HL-60 (cell line): ENCODE results near the gene TMTC2.

Experiments used
- DNase-seq, 2 experiments: peaks; one replicate each; pipeline ENCODE4 v3.0.0-alpha.2; 2010 to 2020; ENCODE audit warnings: low read depth in 1 of 2, low spot score in 1 of 2
- H3K27ac ChIP-seq: fragments of 250-450 bp; sonication (Bioruptor Pico); replicated peaks from 2 replicates; pipeline ENCODE4 v1.5.1; 2020; ENCODE audit warnings: mild to moderate bottlenecking, moderate library complexity
- H3K27me3 ChIP-seq: fragments of 250-450 bp; sonication (Bioruptor Pico); 2 replicates; pipeline ENCODE4 v1.5.1; 2021; ENCODE audit warnings: mild to moderate bottlenecking, moderate library complexity; ENCODE audit not compliant: insufficient read depth, poor library complexity, severe bottlenecking
- H3K4me3 ChIP-seq: replicated peaks from 2 replicates; pipeline ENCODE4 v1.5.1; 2011; ENCODE audit warnings: mild to moderate bottlenecking, control low read depth, low read length; ENCODE audit not compliant: insufficient read depth
- GABPA ChIP-seq: IDR thresholded peaks from 2 replicates; pipeline ENCODE4 v1.6.1; 2012; ENCODE audit warnings: low read depth
- POLR2AphosphoS5 ChIP-seq: IDR thresholded peaks from 2 replicates; pipeline ENCODE4 v1.6.1; 2012; ENCODE audit warnings: low read depth
- SPI1 ChIP-seq: IDR thresholded peaks from 2 replicates; pipeline ENCODE4 v1.6.1; 2012; ENCODE audit warnings: low read depth, mild to moderate bottlenecking, borderline replicate concordance
- TF ChIP-seq, protein P1 (sequence below): IDR thresholded peaks from one replicate; pipeline ENCODE4 v1.5.1; 2011; ENCODE audit warnings: low read length, control low read depth, inconsistent platforms; ENCODE audit not compliant: insufficient read depth
- TF ChIP-seq, protein P2 (sequence below): IDR thresholded peaks from 2 replicates; pipeline ENCODE4 v1.6.1; 2012; ENCODE audit warnings: low read depth; ENCODE audit not compliant: insufficient replicate concordance

Gene TMTC2

DNA sequence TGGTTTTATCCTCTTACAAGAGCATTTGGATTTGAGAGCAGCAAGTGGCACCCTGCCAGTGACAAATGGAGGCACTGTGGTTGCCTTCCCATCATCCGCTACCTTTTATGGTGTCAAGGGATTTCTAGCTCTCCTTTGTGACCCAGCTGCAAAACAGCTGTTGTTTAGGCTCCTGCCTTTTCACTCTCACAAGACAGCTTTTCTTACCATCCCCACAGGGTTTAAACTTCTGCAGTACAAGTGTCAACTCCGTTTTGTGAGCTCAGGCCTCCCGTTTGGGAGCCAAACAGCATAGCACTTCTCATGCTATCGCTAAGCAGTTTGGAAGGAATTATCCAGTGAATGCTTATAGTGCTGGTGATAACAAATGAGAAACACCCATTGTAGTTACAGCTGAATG is 331.4 kb downstream of the TMTC2 start:
- Histone ChIP-seq H3K27ac (no peak overlapping the region), H3K27me3 (no peaks in the 10 kb centered on the region), H3K4me3 (no peak overlapping the region)
- TF ChIP-seq, protein P1, sequence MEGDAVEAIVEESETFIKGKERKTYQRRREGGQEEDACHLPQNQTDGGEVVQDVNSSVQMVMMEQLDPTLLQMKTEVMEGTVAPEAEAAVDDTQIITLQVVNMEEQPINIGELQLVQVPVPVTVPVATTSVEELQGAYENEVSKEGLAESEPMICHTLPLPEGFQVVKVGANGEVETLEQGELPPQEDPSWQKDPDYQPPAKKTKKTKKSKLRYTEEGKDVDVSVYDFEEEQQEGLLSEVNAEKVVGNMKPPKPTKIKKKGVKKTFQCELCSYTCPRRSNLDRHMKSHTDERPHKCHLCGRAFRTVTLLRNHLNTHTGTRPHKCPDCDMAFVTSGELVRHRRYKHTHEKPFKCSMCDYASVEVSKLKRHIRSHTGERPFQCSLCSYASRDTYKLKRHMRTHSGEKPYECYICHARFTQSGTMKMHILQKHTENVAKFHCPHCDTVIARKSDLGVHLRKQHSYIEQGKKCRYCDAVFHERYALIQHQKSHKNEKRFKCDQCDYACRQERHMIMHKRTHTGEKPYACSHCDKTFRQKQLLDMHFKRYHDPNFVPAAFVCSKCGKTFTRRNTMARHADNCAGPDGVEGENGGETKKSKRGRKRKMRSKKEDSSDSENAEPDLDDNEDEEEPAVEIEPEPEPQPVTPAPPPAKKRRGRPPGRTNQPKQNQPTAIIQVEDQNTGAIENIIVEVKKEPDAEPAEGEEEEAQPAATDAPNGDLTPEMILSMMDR: no peak
- TF ChIP-seq SPI1 (no peak), POLR2AphosphoS5 (no peak), GABPA (no peak)
- TF ChIP-seq, protein P2, sequence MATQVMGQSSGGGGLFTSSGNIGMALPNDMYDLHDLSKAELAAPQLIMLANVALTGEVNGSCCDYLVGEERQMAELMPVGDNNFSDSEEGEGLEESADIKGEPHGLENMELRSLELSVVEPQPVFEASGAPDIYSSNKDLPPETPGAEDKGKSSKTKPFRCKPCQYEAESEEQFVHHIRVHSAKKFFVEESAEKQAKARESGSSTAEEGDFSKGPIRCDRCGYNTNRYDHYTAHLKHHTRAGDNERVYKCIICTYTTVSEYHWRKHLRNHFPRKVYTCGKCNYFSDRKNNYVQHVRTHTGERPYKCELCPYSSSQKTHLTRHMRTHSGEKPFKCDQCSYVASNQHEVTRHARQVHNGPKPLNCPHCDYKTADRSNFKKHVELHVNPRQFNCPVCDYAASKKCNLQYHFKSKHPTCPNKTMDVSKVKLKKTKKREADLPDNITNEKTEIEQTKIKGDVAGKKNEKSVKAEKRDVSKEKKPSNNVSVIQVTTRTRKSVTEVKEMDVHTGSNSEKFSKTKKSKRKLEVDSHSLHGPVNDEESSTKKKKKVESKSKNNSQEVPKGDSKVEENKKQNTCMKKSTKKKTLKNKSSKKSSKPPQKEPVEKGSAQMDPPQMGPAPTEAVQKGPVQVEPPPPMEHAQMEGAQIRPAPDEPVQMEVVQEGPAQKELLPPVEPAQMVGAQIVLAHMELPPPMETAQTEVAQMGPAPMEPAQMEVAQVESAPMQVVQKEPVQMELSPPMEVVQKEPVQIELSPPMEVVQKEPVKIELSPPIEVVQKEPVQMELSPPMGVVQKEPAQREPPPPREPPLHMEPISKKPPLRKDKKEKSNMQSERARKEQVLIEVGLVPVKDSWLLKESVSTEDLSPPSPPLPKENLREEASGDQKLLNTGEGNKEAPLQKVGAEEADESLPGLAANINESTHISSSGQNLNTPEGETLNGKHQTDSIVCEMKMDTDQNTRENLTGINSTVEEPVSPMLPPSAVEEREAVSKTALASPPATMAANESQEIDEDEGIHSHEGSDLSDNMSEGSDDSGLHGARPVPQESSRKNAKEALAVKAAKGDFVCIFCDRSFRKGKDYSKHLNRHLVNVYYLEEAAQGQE: no peak
- DNase-seq: no peak

DNA sequence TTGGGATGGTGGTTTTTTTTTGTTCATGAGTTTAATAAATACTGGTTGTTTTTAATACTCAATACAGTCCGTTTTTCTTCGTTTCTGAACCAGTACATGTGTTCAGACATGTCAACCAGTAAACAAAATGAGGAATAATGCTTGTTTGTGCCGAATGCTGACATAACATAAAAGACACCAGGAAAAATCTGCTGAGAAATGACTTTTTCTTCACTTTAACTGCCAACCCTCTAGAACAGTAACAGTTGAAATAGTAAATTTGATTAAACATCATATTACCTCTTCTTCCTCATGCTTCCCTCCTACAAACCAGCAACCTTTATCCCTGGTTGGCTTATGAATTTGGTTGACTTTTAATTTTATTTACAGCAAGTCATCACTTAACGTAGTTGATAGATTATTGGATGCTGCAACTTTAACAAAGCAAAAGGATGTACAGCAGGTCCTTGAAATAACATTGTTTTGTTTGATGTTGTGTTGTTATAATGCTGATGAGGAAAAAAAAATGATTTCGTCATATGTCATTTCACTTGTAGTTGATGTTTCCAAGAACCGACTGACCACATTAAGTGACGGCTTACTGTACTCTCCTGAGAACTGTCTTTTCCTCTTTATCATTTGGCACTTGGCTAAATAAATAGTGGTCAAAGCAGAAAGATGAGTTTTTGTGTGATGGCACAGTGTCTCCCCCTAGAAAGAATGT is 340.5 kb downstream of the TMTC2 start:
- TF ChIP-seq, protein P2: no peak
- no peak for TF ChIP-seq POLR2AphosphoS5
- TF ChIP-seq, protein P1: no peak
- TF ChIP-seq SPI1: no peak
- TF ChIP-seq GABPA: no peak
- Histone ChIP-seq H3K27ac (no peak overlapping the region), H3K4me3 (no peak overlapping the region), H3K27me3 (no peaks in the 10 kb centered on the region)
- no peak for DNase-seq

DNA sequence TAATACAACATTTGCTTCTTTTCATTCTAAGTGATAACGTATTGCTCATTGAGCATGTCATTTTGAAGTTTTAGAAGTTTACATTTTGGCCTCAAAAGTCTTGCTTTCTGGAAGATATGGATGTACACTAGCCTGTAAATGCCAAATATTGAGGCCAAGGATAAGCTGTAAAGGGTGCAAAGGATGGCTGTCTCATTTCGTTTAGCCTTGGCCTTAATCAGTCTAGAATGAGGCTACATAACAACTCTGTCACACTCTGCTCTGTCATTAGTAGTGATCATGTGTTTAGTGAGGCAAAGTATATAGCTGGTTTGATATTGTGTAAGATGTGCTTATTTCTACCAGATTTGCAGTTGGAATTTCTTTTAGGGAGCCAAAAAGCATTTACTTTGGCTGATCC is 344.5 kb downstream of the TMTC2 start:
- no peak for TF ChIP-seq POLR2AphosphoS5
- TF ChIP-seq GABPA: no peak
- TF ChIP-seq, protein P1: no peak
- TF ChIP-seq SPI1: no peak
- TF ChIP-seq, protein P2: no peak
- DNase-seq: no peak
- Histone ChIP-seq H3K4me3 (no peak overlapping the region), H3K27me3 (no peaks in the 10 kb centered on the region), H3K27ac (no peak overlapping the region)
